ENCODE measurements around the gene HUNK. TPM values are rescaled to one million over a fixed set of nuclear protein-coding genes. Genes with fewer than 3 reads are reported as not detected.

Gene HUNK
- total RNA-seq, 1 donor from 2014 or later, result 0.44 TPM

DNA sequence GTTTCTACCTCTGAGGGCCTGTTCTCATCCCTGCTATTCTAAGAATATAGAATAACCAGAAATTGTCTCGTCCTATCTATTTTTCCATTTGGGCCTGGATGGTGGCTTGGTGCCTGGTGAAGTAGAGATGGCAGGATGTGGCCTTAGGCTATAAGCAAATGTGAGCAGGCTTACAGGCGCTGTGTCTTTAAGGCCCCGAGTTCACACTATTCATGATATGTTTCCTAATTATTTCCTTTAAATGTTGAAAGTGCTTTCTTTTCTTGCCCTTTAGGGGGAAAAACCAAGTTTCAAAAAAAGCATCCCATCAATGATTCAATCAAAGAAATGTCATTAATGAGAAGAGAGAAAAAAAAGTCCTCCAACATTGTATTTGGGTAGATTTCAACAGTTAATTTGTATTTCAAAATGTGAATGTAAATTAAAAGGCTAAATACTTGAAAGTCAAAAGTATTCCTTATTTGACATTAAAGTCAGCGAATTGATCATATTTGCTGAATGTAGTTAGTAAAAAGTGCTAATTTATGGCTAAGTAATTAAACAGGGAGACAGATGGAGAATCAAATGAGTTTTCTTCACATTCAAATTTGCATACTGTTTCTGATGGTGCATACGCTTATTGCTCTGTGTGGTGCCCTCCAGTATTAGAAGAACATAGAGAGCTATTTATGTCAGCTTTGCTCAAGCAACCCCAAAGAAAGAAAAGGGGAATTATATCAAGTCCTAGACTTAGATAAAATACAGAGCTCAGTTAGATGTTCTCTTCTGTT lies 34.0 kb upstream of the HUNK start:
- Histone ChIP-seq H3K4me1 (no peaks in the 10 kb centered on the region), H3K27me3 (ENCODE audit: low read depth) (peaks cover 9% of the 10 kb centered on the region), H3K4me3 (no peak overlapping the region), H3K9me3 (replicated peaks) (no peaks in the 10 kb centered on the region), H3K27ac (replicated peaks) (no peak overlapping the region), H3K36me3 (no peaks in the 10 kb centered on the region)
- no peak for DNase-seq
- TF ChIP-seq, protein P1, sequence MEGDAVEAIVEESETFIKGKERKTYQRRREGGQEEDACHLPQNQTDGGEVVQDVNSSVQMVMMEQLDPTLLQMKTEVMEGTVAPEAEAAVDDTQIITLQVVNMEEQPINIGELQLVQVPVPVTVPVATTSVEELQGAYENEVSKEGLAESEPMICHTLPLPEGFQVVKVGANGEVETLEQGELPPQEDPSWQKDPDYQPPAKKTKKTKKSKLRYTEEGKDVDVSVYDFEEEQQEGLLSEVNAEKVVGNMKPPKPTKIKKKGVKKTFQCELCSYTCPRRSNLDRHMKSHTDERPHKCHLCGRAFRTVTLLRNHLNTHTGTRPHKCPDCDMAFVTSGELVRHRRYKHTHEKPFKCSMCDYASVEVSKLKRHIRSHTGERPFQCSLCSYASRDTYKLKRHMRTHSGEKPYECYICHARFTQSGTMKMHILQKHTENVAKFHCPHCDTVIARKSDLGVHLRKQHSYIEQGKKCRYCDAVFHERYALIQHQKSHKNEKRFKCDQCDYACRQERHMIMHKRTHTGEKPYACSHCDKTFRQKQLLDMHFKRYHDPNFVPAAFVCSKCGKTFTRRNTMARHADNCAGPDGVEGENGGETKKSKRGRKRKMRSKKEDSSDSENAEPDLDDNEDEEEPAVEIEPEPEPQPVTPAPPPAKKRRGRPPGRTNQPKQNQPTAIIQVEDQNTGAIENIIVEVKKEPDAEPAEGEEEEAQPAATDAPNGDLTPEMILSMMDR (IDR thresholded peaks at IDR 0.05; ENCODE audit: borderline replicate concordance), result no peak
- intact Hi-C loops (cut with micrococcal nuclease), result no loop called here

DNA sequence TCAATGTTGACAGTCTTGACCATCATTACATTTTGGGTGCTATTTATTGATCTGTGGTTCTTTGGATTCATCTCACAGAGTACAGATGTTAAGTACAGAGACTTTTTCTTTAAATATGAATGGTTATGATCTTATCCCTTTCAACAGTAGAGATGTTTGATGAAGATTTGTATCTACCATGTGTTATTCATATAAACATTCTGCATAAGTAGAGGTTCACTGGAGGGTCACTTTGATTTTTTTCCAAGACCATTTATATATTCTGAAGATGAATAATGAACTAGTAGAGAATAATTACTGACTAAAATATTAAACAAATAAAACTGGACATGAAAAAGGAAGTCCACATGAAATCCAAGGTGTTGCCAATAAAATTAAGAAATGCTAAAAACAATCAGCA lies 28.6 kb upstream of the HUNK start:
- Histone ChIP-seq H3K36me3 (no peaks in the 10 kb centered on the region), H3K27me3 (ENCODE audit: low read depth) (peaks cover 9% of the 10 kb centered on the region), H3K27ac (replicated peaks) (no peak overlapping the region), H3K4me1 (peaks cover 5% of the 10 kb centered on the region), H3K9me3 (replicated peaks) (no peaks in the 10 kb centered on the region), H3K4me3 (no peak overlapping the region)
- DNase-seq, result no peak
- TF ChIP-seq, protein P1 (IDR thresholded peaks at IDR 0.05; ENCODE audit: borderline replicate concordance), result no peak
- intact Hi-C loops (cut with micrococcal nuclease), result no loop called here

GRCh38 chr21:31845151-31845729 lies 27.6 kb upstream of the HUNK start:
- no peak for DNase-seq

GRCh38 chr21:31846690-31847089 lies 26.1 kb upstream of the HUNK start:
- DNase-seq, result no peak
- TF ChIP-seq, protein P1 (IDR thresholded peaks at IDR 0.05; ENCODE audit: borderline replicate concordance), result no peak
- intact Hi-C loops (cut with micrococcal nuclease), result no loop called here

More at GRCh38 chr21:31845151-31845729, 27.6 kb upstream of the HUNK start:
- no peaks in the 10 kb centered on the region for H3K36me3 ChIP-seq
- intact Hi-C loops (cut with micrococcal nuclease), result no loop called here
- TF ChIP-seq, protein P1 (IDR thresholded peaks at IDR 0.05; ENCODE audit: borderline replicate concordance), result no peak
- no peaks in the 10 kb centered on the region for H3K9me3 ChIP-seq (replicated peaks)
- H3K27ac ChIP-seq (replicated peaks), result no peak overlapping the region
- H3K4me1 ChIP-seq, result peaks cover 5% of the 10 kb centered on the region
- H3K4me3 ChIP-seq, result no peak overlapping the region
- H3K27me3 ChIP-seq (ENCODE audit: low read depth), result peaks cover 9% of the 10 kb centered on the region

DNA sequence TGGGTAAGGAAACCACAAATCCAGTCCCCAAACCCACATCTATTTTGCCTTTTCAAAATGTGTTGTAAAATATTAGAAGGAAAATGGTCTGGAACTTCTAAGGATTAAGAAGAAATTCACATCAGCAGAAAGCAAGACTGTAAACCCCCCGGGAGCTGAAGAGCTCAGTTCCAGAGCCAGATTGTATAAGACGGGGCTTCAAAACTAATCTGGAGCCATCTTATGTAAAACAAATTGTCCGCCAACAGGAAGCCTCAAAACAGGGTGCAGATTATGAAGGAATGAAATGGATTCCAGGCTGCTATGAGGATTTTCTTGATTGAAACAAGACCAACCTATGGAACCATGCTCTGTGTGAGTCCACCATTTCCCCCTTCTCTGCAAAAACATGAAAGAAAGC lies 25.1 kb upstream of the HUNK start:
- Histone ChIP-seq H3K4me3 (no peak overlapping the region), H3K4me1 (peaks cover 5% of the 10 kb centered on the region), H3K36me3 (no peaks in the 10 kb centered on the region), H3K27me3 (ENCODE audit: low read depth) (no peaks in the 10 kb centered on the region), H3K27ac (replicated peaks) (no peak overlapping the region), H3K9me3 (replicated peaks) (no peaks in the 10 kb centered on the region)
- TF ChIP-seq, protein P1 (IDR thresholded peaks at IDR 0.05; ENCODE audit: borderline replicate concordance), result no peak
- intact Hi-C loops (cut with micrococcal nuclease), result no loop called here
- no peak for DNase-seq

More at GRCh38 chr21:31846690-31847089, 26.1 kb upstream of the HUNK start:
- no peak overlapping the region for H3K27ac ChIP-seq (replicated peaks)
- H3K9me3 ChIP-seq (replicated peaks), result no peaks in the 10 kb centered on the region
- peaks cover 2% of the 10 kb centered on the region for H3K27me3 ChIP-seq (ENCODE audit: low read depth)
- H3K4me3 ChIP-seq, result no peak overlapping the region
- H3K36me3 ChIP-seq, result no peaks in the 10 kb centered on the region
- peaks cover 5% of the 10 kb centered on the region for H3K4me1 ChIP-seq
